Panc1 (cell line): ENCODE data around the gene GULP1. TPM values are rescaled to one million over a fixed set of nuclear protein-coding genes. Genes with fewer than 3 reads are reported as not detected.

ENCODE experiments used
- ATAC-seq: fragments of 200-7000 bp; cut with Tn5 transposase; 2 replicates; pipeline ENCODE4 v1.9.1; 2020; ENCODE audit warnings: mild to moderate bottlenecking, moderate library complexity
- BruUV-seq: library from RNA; stranded (reverse); fragments of 400-500 nt; replicated peaks from 2 replicates; lab custom pipeline; 2021; lab: Mats Ljungman, UMichigan
- CTCF ChIA-PET: fragments of 300-600 bp; sonication (Branson Sonifier 250); formaldehyde crosslinking; loops from one replicate; lab custom pipeline; 2022; ENCODE audit warnings: antibody characterized with exemption; lab: Charles Lee
- POLR2A ChIA-PET: fragments of 300-600 bp; sonication (Branson Sonifier 250); formaldehyde crosslinking; loops from one replicate; lab custom pipeline; 2022; ENCODE audit warnings: antibody characterized with exemption; lab: Charles Lee
- DNase-seq: peaks from one replicate; pipeline ENCODE4 v3.0.0-alpha.2; 2010; ENCODE audit warnings: low read depth, low spot score
- H3K27ac ChIP-seq: 2 replicates; pipeline ENCODE4 v1.5.1; 2011; ENCODE audit warnings: mild to moderate bottlenecking, low read length, inconsistent platforms
- H3K27me3 ChIP-seq: fragments of 200-500 bp; sonication (Bioruptor generic); 2 replicates; pipeline ENCODE4 v1.6.0; 2014; ENCODE audit warnings: low read length, inconsistent platforms; ENCODE audit not compliant: control insufficient read depth, insufficient read depth
- H3K36me3 ChIP-seq: fragments of 200-500 bp; sonication (Bioruptor generic); 2 replicates; pipeline ENCODE4 v1.5.1; 2014; ENCODE audit warnings: inconsistent platforms, mild to moderate bottlenecking, low read length, moderate library complexity; ENCODE audit not compliant: control insufficient read depth, insufficient read depth
- H3K4me1 ChIP-seq: 2 replicates; pipeline ENCODE4 v1.5.1; 2011; ENCODE audit warnings: inconsistent platforms, mild to moderate bottlenecking, low read length, moderate library complexity; ENCODE audit not compliant: control insufficient read depth, insufficient read depth
- H3K4me3 ChIP-seq, 2 experiments: 2 replicates each; pipeline ENCODE4 v1.5.1; 2011 to 2012; ENCODE audit warnings: low read depth in 2 of 2, low read length in 2 of 2, mild to moderate bottlenecking in 2 of 2, inconsistent platforms in 1 of 2, moderate library complexity in 1 of 2
- H3K9me3 ChIP-seq: fragments of 200-500 bp; sonication (Bioruptor generic); 2 replicates; pipeline ENCODE4 v1.5.1; 2014; ENCODE audit warnings: low read depth, mild to moderate bottlenecking, inconsistent platforms, low read length, moderate library complexity; ENCODE audit not compliant: control insufficient read depth, insufficient read depth
- POLR2AphosphoS5 ChIP-seq: IDR thresholded peaks from 2 replicates; pipeline ENCODE4 v1.6.1; 2012; ENCODE audit warnings: mild to moderate bottlenecking, low read depth, low read length, moderate library complexity
- SIN3A ChIP-seq: IDR thresholded peaks from 2 replicates; pipeline ENCODE4 v1.6.1; 2012; ENCODE audit warnings: low read depth, mild to moderate bottlenecking, low read length, moderate library complexity, borderline replicate concordance; ENCODE audit not compliant: insufficient read depth
- TCF7L2 ChIP-seq: IDR thresholded peaks from 2 replicates; pipeline ENCODE4 v1.6.1; 2011; ENCODE audit warnings: mild to moderate bottlenecking, low read depth, low read length, inconsistent platforms
- in situ Hi-C: cut with HindIII; loops from 2 replicates; pipeline ENCODE4 v1.10.0; 2016; ENCODE audit warnings: low sequenced_read_pairs, low pct_unique_long_range_greater_than_20kb
- intact Hi-C: fragments of 100-400 bp; cut with micrococcal nuclease; formaldehyde crosslinking; loops from one replicate; pipeline ENCODE4 v1.10.0; 2022; ENCODE audit not compliant: unreplicated experiment
- total RNA-seq: library from RNA; stranded (reverse); gene quantifications from one replicate; pipeline ENCODE4 v1.2.1, GENCODE V29; 2021; ENCODE audit not compliant: unreplicated experiment
- TF ChIP-seq, protein P1 (sequence below): fragments of 450-650 bp; IDR thresholded peaks from 2 replicates; pipeline ENCODE4 v1.5.1; 2017; ENCODE audit warnings: mild to moderate bottlenecking
- TF ChIP-seq, protein P2 (sequence below), 2 experiments: IDR thresholded peaks; 2 replicates each; pipeline ENCODE4 v1.6.1; 2011 to 2012; ENCODE audit warnings: low read depth in 2 of 2, control low read depth in 1 of 2, low read length in 1 of 2, mild to moderate bottlenecking in 1 of 2, moderate library complexity in 1 of 2; ENCODE audit not compliant: insufficient read depth in 1 of 2

Gene GULP1
- total RNA-seq, 1 experiment from 2014 or later = 51.5 TPM

DNA sequence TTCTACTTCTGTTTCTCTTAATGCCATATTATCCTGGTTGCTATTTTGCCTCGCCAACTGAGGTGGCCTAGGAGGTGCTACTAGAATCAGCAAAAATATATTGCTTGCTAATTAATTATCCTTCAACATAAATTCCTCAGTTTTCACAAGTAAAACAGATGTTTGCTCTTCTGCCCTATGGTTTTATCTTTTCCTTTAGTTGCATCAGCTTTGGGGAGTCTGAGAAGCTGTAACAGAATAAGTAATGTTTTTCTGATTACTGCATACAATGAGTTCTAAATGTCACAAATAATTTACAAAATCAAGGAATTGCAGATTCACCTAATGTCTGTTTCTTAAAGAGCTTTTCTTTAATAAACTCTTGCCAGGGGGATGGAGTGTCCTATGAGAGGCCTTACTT, 36.7 kb downstream of the GULP1 start:
- H3K4me3 ChIP-seq = no peak overlapping the region
- H3K36me3 ChIP-seq = no peaks in the 10 kb centered on the region
- peaks cover 30% of the 10 kb centered on the region for H3K4me1 ChIP-seq
- ATAC-seq (no peak), DNase-seq (no peak)
- H3K9me3 ChIP-seq = no peaks in the 10 kb centered on the region
- CTCF ChIA-PET = no interaction called here
- intact Hi-C loops = no loop called here
- no peak for TF ChIP-seq SIN3A
- TF ChIP-seq, protein P1, sequence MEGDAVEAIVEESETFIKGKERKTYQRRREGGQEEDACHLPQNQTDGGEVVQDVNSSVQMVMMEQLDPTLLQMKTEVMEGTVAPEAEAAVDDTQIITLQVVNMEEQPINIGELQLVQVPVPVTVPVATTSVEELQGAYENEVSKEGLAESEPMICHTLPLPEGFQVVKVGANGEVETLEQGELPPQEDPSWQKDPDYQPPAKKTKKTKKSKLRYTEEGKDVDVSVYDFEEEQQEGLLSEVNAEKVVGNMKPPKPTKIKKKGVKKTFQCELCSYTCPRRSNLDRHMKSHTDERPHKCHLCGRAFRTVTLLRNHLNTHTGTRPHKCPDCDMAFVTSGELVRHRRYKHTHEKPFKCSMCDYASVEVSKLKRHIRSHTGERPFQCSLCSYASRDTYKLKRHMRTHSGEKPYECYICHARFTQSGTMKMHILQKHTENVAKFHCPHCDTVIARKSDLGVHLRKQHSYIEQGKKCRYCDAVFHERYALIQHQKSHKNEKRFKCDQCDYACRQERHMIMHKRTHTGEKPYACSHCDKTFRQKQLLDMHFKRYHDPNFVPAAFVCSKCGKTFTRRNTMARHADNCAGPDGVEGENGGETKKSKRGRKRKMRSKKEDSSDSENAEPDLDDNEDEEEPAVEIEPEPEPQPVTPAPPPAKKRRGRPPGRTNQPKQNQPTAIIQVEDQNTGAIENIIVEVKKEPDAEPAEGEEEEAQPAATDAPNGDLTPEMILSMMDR = no peak
- TF ChIP-seq POLR2AphosphoS5 = no peak
- TF ChIP-seq, protein P2, sequence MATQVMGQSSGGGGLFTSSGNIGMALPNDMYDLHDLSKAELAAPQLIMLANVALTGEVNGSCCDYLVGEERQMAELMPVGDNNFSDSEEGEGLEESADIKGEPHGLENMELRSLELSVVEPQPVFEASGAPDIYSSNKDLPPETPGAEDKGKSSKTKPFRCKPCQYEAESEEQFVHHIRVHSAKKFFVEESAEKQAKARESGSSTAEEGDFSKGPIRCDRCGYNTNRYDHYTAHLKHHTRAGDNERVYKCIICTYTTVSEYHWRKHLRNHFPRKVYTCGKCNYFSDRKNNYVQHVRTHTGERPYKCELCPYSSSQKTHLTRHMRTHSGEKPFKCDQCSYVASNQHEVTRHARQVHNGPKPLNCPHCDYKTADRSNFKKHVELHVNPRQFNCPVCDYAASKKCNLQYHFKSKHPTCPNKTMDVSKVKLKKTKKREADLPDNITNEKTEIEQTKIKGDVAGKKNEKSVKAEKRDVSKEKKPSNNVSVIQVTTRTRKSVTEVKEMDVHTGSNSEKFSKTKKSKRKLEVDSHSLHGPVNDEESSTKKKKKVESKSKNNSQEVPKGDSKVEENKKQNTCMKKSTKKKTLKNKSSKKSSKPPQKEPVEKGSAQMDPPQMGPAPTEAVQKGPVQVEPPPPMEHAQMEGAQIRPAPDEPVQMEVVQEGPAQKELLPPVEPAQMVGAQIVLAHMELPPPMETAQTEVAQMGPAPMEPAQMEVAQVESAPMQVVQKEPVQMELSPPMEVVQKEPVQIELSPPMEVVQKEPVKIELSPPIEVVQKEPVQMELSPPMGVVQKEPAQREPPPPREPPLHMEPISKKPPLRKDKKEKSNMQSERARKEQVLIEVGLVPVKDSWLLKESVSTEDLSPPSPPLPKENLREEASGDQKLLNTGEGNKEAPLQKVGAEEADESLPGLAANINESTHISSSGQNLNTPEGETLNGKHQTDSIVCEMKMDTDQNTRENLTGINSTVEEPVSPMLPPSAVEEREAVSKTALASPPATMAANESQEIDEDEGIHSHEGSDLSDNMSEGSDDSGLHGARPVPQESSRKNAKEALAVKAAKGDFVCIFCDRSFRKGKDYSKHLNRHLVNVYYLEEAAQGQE (IDR thresholded peaks at IDR 0.05; ENCODE audit: insufficient read depth in 1 of 2, low read depth in 2 of 2, low read length in 1 of 2) = no peak
- TF ChIP-seq TCF7L2 = no peak
- in situ Hi-C loops = no loop called here
- POLR2A ChIA-PET = no interaction called here
- BruUV-seq = no TSS peak
- H3K27ac ChIP-seq = no peak overlapping the region; the same call in 1 of the 2 replicates
- no peaks in the 10 kb centered on the region for H3K27me3 ChIP-seq

- Histone ChIP-seq H3K27ac (peak overlapping the region; percentile 58; the same call in 1 of the 2 replicates), H3K4me3 (no peak overlapping the region), H3K27me3 (no peaks in the 10 kb centered on the region), H3K36me3 (no peaks in the 10 kb centered on the region), H3K9me3 (no peaks in the 10 kb centered on the region), H3K4me1 (peaks cover 28% of the 10 kb centered on the region)
- in situ Hi-C loops = no loop called here
- DNase-seq (no peak), ATAC-seq (no peak)
- POLR2A ChIA-PET = no interaction called here
- CTCF ChIA-PET = no interaction called here
- intact Hi-C loops = no loop called here
- no TSS peak for BruUV-seq
- TF ChIP-seq POLR2AphosphoS5 (no peak), SIN3A (no peak), TCF7L2 (no peak)
- TF ChIP-seq, protein P1 = no peak
- TF ChIP-seq, protein P2 (IDR thresholded peaks at IDR 0.05; ENCODE audit: insufficient read depth in 1 of 2, low read depth in 2 of 2, low read length in 1 of 2) = no peak
Measured at GRCh38 chr2:188330316-188331053, 38.8 kb downstream of the GULP1 start.
